Panc1 (cell line): ENCODE results near the gene IMPG2. TPM values are rescaled to one million over a fixed set of nuclear protein-coding genes. Genes with fewer than 3 reads are reported as not detected.

ENCODE experiments used
- ATAC-seq: fragments of 200-7000 bp; cut with Tn5 transposase; 2 replicates; pipeline ENCODE4 v1.9.1; 2020; ENCODE audit warnings: mild to moderate bottlenecking, moderate library complexity
- BruUV-seq: library from RNA; stranded (reverse); fragments of 400-500 nt; replicated peaks from 2 replicates; lab custom pipeline; 2021; lab: Mats Ljungman, UMichigan
- CTCF ChIA-PET: fragments of 300-600 bp; sonication (Branson Sonifier 250); formaldehyde crosslinking; loops from one replicate; lab custom pipeline; 2022; ENCODE audit warnings: antibody characterized with exemption; lab: Charles Lee
- POLR2A ChIA-PET: fragments of 300-600 bp; sonication (Branson Sonifier 250); formaldehyde crosslinking; loops from one replicate; lab custom pipeline; 2022; ENCODE audit warnings: antibody characterized with exemption; lab: Charles Lee
- DNase-seq: peaks from one replicate; pipeline ENCODE4 v3.0.0-alpha.2; 2010; ENCODE audit warnings: low read depth, low spot score
- H3K27ac ChIP-seq: 2 replicates; pipeline ENCODE4 v1.5.1; 2011; ENCODE audit warnings: mild to moderate bottlenecking, low read length, inconsistent platforms
- H3K27me3 ChIP-seq: fragments of 200-500 bp; sonication (Bioruptor generic); 2 replicates; pipeline ENCODE4 v1.6.0; 2014; ENCODE audit warnings: low read length, inconsistent platforms; ENCODE audit not compliant: control insufficient read depth, insufficient read depth
- H3K36me3 ChIP-seq: fragments of 200-500 bp; sonication (Bioruptor generic); 2 replicates; pipeline ENCODE4 v1.5.1; 2014; ENCODE audit warnings: inconsistent platforms, mild to moderate bottlenecking, low read length, moderate library complexity; ENCODE audit not compliant: control insufficient read depth, insufficient read depth
- H3K4me1 ChIP-seq: 2 replicates; pipeline ENCODE4 v1.5.1; 2011; ENCODE audit warnings: inconsistent platforms, mild to moderate bottlenecking, low read length, moderate library complexity; ENCODE audit not compliant: control insufficient read depth, insufficient read depth
- H3K4me3 ChIP-seq, 2 experiments: 2 replicates each; pipeline ENCODE4 v1.5.1; 2011 to 2012; ENCODE audit warnings: low read depth in 2 of 2, low read length in 2 of 2, mild to moderate bottlenecking in 2 of 2, inconsistent platforms in 1 of 2, moderate library complexity in 1 of 2
- H3K9me3 ChIP-seq: fragments of 200-500 bp; sonication (Bioruptor generic); 2 replicates; pipeline ENCODE4 v1.5.1; 2014; ENCODE audit warnings: low read depth, mild to moderate bottlenecking, inconsistent platforms, low read length, moderate library complexity; ENCODE audit not compliant: control insufficient read depth, insufficient read depth
- CTCF ChIP-seq: fragments of 450-650 bp; IDR thresholded peaks from 2 replicates; pipeline ENCODE4 v1.5.1; 2017; ENCODE audit warnings: mild to moderate bottlenecking
- POLR2AphosphoS5 ChIP-seq: IDR thresholded peaks from 2 replicates; pipeline ENCODE4 v1.6.1; 2012; ENCODE audit warnings: mild to moderate bottlenecking, low read depth, low read length, moderate library complexity
- REST ChIP-seq, 2 experiments: IDR thresholded peaks; 2 replicates each; pipeline ENCODE4 v1.6.1; 2011 to 2012; ENCODE audit warnings: low read depth in 2 of 2, control low read depth in 1 of 2, low read length in 1 of 2, mild to moderate bottlenecking in 1 of 2, moderate library complexity in 1 of 2; ENCODE audit not compliant: insufficient read depth in 1 of 2
- SIN3A ChIP-seq: IDR thresholded peaks from 2 replicates; pipeline ENCODE4 v1.6.1; 2012; ENCODE audit warnings: low read depth, mild to moderate bottlenecking, low read length, moderate library complexity, borderline replicate concordance; ENCODE audit not compliant: insufficient read depth
- TCF7L2 ChIP-seq: IDR thresholded peaks from 2 replicates; pipeline ENCODE4 v1.6.1; 2011; ENCODE audit warnings: mild to moderate bottlenecking, low read depth, low read length, inconsistent platforms
- in situ Hi-C: cut with HindIII; loops from 2 replicates; pipeline ENCODE4 v1.10.0; 2016; ENCODE audit warnings: low sequenced_read_pairs, low pct_unique_long_range_greater_than_20kb
- intact Hi-C: fragments of 100-400 bp; cut with micrococcal nuclease; formaldehyde crosslinking; loops from one replicate; pipeline ENCODE4 v1.10.0; 2022; ENCODE audit not compliant: unreplicated experiment
- total RNA-seq: library from RNA; stranded (reverse); gene quantifications from one replicate; pipeline ENCODE4 v1.2.1, GENCODE V29; 2021; ENCODE audit not compliant: unreplicated experiment

IMPG2 gene
- total RNA-seq, 1 experiment from 2014 or later: 0.10 TPM

GRCh38 chr3:101184111-101184510, 136.3 kb downstream of the IMPG2 start:
- ChIA-PET POLR2A (no interaction called here), CTCF (no interaction called here)
- in situ Hi-C loops (no loop called here), intact Hi-C loops (loop anchor here (10.0 kb wide), 1 partner anchor 429 kb away; no protein-coding TSS in a partner anchor)
- DNase-seq: no peak
- Histone ChIP-seq H3K36me3 (no peaks in the 10 kb centered on the region), H3K4me3 (no peak overlapping the region), H3K27me3 (no peaks in the 10 kb centered on the region; the same call in 1 of the 2 replicates), H3K27ac (no peak overlapping the region), H3K9me3 (no peaks in the 10 kb centered on the region), H3K4me1 (no peaks in the 10 kb centered on the region)
- no peak for ATAC-seq
- TF ChIP-seq SIN3A (no peak), POLR2AphosphoS5 (no peak), CTCF (no peak)
- no TSS peak for BruUV-seq

- Histone ChIP-seq H3K27me3 (no peaks in the 10 kb centered on the region), H3K9me3 (no peaks in the 10 kb centered on the region), H3K36me3 (no peaks in the 10 kb centered on the region), H3K4me1 (no peaks in the 10 kb centered on the region), H3K4me3 (no peak overlapping the region), H3K27ac (no peak overlapping the region)
- ATAC-seq (no peak), DNase-seq (no peak)
- BruUV-seq: no TSS peak
- CTCF ChIA-PET: no interaction called here
- in situ Hi-C loops: no loop called here
- POLR2A ChIA-PET: no interaction called here
- intact Hi-C loops: loop anchor here (10.0 kb wide), 1 partner anchor 428 kb away; no protein-coding TSS in a partner anchor
- no peak for TF ChIP-seq POLR2AphosphoS5
- no peak for TF ChIP-seq REST (IDR thresholded peaks at IDR 0.05; ENCODE audit: insufficient read depth in 1 of 2, low read depth in 2 of 2, low read length in 1 of 2)
- TF ChIP-seq SIN3A: no peak
- TF ChIP-seq CTCF: no peak
- no peak for TF ChIP-seq TCF7L2
Measured at GRCh38 chr3:101183151-101183550, 137.2 kb downstream of the IMPG2 start.
